Airway epithelial cell (primary cell): ENCODE data around the gene RPS6KA6. TPM values are rescaled to one million over a fixed set of nuclear protein-coding genes. Genes with fewer than 3 reads are reported as not detected.

Source experiments
- total RNA-seq: library from RNA; depleted of rRNA; stranded (reverse); fragments of >200 nt; gene quantifications from 2 replicates; pipeline ENCODE4 v1.2.3, GENCODE V29; 2015

RPS6KA6 gene
- total RNA-seq: 1.7 and 3.8 TPM in 2 replicates

GRCh38 chrX:84187533-84188319 lies at the start of gene RPS6KA6:
Gene RPS6KA6, minus strand, starts transcription at chrX:84188199. Its CDS starts 300 bp downstream, at chrX:84187899.

